Measurements from ENCODE around the gene CFAP54.

Gene CFAP54

DNA sequence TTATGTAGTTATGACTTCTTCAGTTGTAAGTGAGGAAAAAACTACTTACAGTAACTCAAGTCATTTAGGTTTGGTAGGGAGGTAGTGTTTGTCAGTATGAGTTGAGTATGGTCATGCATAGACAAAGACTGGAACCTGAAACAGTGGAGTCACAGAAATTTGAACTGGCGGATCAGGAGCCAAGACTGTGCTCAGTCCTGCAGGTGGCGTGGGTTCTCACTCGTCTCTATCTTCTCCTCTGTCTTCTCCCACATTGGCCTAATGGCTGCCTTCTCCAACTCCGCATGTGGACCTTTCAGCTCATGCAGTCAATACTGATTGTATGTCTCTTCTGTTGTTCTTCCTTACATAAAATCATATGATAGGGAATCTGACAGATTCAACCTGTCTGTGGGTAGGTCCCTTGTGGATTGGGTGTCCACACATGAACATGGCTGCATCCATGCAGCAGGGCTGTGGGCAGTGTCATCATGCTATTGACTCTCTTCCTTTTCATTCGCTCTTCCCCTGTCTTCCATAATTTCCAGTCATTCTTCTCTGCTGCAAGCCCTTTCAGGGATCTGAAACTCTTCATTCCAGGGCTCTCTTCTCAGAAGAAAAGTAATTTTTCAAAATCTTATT, 338.9 kb downstream of the CFAP54 start:
- no peak for DNase-seq (ENCODE audit: low read depth)

DNA sequence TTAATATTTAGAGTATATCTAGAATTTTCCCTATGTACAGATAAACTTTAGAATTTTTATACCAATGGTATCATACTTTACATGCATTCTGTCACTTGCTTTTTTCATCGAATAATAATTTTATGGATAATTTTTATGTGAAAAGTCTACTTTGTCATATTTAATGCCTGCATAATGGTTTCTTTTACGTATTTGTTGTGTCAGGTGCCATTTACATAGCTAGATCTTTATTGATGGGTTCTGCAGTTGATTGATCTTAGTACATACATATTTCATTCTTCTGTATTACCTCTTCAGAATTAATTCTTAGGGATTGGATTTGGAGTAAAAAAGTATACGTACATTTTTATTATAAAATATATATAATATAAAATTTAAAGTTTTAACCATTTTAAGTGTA, 340.0 kb downstream of the CFAP54 start:
- DNase-seq (ENCODE audit: low read depth): no peak

DNA sequence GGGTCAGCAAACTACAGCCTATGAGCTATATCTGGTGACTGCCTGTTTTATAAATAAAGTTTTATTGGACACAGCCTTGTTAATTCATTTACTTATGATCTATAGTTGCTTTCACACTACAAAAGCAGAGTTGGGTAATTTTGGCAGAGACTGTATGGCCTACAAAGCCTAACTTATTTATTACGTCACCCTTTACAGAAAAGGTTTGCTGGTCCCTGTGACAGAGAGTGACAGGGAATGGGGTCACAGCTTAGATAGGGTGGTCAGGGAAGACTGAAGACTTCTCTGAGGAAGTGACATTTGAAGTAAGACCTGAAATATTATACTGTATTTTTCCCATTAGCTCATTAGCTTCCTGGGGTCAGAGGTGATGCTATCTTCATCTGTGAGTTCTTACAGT, 342.0 kb downstream of the CFAP54 start:
- no peak for DNase-seq (ENCODE audit: low read depth)

DNA sequence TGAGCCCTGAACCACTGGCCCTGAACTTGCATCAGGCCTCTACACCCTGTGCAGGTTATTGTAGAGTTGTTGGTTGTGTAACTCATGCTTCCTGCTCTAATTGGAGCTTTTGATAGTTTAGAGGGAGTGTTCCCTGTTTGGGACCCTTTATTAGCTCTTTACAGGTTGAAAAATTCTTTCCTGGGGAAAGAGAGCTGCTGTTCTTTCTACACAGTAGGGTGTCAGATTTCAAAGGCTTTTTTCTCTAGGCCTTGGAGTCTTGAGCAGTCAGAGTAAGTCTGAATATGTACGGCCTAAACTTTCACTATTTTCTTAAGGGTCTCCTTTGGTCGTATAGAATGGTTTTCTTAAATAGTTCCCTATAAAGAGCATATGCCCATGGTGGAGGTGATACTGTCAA, 356.9 kb downstream of the CFAP54 start:
- DNase-seq (ENCODE audit: low read depth): no peak

DNA sequence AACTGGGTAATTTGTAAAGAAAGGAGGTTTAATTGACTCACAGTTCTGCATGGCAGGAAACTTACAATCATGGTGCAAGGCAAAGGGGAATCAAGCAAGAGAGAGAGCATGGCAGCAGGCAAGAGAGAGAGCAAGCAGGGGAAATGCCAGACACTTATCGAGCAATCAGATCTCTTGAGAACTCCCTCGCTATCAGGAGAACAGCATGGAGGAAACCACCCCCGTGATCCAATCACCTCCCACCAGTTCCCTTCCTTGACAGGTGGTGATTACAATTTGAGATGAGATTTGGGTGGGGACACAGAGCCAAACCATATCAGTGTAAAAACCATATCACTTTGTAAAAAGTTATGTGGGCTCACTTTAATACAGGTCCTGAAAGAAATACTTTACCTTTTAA, 361.3 kb downstream of the CFAP54 start:
- no peak for DNase-seq (ENCODE audit: low read depth)

DNA sequence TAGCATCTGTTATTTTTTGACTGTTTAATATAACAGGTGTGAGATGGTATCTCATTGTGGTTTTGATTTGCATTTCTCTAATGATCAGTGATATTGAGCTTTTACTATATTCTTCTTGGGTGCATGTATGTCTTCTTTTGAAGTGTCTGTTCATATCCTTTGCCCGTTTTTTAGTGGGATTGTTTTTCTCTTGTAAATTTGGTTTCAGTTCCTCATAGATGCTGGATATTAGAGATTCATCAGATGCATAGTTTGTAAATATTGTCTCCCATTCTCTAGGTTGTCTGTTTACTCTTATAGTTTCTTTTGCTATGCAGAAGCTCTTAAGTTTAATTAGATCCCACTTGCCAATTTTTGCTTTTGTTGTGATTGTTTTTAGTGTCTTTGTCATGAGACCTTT, 368.8 kb downstream of the CFAP54 start:
- no peak for DNase-seq (ENCODE audit: low read depth)

DNA sequence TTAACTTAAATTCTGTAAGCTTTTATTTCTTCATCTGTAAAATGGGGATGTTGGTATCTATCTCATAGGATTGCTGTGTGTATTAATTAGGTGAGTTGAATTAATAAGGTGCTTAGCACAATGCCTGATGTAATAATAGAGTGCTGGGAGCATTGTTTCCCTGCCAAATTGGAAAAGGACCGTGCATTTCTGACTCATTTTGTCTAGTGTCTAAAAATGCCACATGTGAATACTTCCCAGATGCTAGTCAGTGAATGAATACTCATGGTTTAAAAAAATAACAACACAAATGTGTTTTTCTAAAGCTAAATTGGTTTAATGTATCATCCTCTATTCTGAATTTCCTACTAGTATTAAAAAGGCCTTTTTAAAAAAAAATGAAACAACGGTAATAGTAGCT, 372.3 kb downstream of the CFAP54 start:
- no peak for DNase-seq (ENCODE audit: low read depth)

DNA sequence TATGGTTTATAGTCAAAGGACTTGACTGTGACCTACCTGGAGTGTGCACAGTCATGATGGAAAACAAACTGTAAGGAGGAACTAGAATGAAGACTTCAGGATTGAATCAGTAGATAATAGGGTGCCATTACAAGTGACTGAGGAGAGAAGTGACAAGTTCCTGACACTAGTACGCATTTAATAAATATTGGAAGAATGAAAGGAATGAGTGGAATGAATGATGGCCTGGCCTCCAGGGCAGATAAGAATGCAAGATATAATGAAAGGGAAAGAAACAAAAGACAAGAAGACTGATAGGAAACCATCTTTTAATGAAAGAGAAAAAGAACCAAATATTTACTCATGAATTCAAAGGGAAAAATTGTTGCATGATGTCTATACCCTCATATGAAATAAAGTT, 372.9 kb downstream of the CFAP54 start:
- DNase-seq (ENCODE audit: low read depth): no peak

DNA sequence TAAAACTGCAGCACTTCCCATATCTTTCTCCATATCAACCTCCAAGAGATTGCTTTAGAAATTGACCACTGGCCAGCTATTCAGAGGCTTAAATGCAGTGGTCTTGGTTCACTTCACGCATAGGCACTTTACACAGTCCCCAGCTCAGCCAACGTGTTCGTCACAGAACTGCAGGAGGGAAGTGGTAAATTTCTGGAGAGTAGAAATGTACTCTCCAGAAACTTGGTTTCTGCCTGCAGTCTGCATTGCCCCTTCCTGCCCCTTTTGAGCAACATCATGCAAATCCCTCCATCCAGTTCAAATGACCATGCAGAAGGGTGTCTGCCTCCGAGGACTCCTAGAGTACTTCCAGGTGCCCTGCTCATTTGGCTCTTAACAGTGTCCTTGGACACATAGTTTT, 375.0 kb downstream of the CFAP54 start:
- no peak for DNase-seq (ENCODE audit: low read depth)

DNA sequence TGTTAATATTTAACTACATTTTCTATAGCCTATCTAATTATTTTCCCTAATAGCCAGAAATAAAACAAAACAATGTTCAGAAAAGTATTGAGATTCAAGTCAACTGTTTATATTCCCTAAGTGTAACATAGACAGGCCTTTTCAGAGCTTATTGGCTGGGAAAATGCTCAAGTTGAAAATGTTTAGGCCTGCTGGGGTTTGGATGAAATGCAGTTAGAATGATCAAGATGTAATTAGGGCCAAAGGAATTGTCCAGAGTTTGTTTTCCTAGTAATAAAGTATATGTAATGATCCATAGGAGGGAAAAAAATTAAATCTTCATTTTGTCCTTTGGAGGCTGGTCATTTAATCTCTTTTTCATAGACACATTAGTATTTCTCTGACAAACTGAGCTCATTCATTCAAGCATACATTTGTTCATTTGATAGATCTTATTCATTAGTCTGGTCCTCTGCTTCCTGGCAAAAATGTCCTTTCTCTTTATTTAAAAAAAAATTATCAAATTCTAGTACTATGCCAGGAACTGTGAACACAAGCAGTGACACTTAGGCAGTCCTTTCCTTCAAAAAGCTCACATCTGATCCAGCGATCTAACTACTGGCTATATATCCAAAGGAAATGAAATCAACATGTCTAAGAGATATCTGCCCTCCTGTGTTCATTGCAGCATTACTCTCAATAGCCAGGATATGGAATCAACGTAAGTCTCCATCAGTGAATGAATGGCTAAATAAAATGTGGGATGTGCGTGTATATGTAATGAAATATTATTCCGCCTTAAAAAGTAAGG, 377.6 kb downstream of the CFAP54 start:
- DNase-seq (ENCODE audit: low read depth): no peak

DNA sequence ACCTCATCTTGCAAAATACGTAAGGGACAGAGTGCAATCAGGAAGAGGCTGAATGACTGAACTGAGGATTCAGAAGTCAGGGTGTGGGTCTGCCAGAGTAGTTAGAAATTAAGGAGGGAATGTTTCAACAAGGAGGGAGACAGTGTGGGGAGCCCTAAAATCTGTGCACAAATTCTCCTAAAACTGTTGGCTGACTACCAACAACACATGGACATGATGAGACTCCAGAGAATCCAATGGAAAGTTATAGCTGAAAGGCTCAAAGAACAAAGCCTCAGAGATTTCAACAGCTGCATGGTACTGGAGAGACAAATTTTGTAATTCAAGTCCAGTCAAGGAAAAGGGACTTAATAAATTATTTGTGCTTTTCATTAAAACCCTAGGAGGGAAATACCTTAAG, 381.6 kb downstream of the CFAP54 start:
- DNase-seq (ENCODE audit: low read depth): no peak

DNA sequence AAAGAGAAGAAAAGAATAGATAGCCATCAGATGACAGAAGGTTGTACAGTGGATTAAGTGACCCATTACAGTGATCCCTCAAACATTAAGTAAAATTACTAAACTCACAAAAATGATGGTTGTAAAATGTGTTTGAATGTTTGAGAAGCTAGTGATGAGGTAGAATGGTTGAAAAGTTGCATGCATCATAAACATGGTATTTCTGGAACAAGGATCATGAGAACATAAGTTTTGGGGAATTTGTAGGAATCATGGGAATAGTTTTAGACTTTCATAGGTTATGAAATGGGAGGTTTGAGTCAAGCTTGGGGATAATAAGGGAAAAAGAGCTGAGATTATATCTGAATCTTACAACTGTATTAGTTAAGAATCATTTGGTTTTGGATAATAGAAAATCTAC, 383.6 kb downstream of the CFAP54 start:
- DNase-seq (ENCODE audit: low read depth): no peak

DNA sequence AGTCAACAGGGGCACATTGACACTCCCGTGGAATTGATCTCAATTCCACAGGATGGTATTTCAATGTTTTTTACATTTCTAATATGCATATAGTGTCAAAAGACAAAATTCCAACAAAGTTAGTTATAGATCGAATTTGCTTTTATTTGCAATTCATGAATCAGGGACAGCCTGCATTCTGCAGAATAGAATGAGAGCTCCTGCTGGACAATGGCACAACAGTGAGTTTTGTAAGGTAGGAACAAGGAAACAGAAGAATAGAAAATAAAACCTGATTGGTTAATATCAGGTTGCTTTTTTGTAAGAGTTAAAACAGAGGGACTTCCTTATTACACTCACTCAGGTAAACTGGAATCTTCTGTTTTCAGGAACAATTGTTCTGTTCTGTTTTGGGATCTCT, 384.8 kb downstream of the CFAP54 start:
- no peak for DNase-seq (ENCODE audit: low read depth)

DNA sequence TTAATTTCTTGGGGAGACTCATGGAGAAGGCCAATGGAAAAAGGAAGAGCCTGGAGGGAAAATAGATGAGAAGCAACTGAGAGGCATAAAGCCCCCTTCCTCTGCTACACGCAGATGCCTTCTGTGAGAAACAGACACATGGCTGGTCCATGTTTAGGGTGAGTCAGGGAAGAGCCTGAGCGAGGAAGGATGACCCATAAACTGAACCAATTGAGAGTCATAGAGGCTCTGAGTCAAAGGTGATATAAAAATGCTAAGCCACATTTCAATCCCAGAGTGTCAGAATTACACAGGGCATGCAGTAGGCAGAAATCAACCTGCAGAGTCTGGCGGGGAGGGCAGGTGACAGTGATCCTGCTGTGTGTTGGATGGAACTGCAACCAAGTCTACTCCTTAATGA, 387.6 kb downstream of the CFAP54 start:
- no peak for DNase-seq (ENCODE audit: low read depth)

DNA sequence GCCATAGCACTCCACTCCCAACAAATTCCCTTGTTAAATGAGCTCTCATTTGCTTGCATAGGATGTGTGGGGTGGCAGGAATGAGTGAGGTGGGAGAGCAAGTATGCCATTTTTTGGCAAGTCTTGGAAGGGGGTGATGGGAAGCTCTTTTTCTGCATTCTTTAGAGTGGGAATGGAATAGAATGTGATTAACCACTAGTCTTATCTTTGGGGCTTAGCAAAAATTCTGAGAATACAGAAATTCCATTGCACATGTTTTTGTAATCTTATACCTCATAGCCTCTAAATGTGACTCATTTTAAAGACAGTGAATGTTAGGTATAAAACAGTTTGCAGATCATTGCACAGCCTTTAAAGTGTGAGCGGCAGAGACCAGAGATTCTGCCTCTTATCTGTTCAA, 389.3 kb downstream of the CFAP54 start:
- no peak for DNase-seq (ENCODE audit: low read depth)

DNA sequence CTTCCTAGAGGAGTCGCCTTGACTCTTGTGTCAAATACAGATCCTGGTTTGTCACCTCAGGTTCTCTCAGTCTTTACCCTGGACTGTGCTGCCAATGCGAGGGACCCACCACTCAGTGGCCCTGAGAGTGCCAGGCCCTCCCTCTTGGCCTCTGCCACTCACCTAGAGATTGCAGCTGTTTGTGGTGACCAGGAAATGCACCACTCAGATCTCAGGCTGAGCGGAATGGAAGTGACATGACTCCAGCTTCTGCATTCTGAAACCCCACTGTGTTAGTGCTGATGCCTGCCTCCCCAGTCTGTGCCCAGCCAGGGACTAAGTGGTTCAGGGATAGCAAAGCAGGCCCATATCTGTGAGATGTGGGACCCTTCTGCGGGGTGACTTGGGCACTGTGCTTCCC, 389.9 kb downstream of the CFAP54 start:
- no peak for DNase-seq (ENCODE audit: low read depth)

DNA sequence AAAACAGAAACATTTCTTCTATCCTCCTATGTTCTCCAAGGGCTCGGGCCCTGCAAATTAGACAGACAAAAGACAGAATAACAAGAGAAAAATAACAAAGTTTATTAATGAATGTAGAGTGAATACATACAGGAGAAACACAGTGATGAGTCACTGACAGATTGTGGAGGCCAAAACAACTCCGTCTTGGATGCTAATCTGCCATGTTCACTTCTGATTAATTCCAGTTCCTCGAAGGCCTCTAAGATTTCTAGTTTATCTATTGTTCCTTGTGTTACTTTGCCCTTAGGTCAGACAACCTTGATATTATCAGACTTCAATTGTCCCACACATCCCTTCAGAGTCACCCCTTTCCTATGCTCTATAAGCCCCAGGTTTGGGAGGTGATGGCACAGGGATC, 390.8 kb downstream of the CFAP54 start:
- no peak for DNase-seq (ENCODE audit: low read depth)

DNA sequence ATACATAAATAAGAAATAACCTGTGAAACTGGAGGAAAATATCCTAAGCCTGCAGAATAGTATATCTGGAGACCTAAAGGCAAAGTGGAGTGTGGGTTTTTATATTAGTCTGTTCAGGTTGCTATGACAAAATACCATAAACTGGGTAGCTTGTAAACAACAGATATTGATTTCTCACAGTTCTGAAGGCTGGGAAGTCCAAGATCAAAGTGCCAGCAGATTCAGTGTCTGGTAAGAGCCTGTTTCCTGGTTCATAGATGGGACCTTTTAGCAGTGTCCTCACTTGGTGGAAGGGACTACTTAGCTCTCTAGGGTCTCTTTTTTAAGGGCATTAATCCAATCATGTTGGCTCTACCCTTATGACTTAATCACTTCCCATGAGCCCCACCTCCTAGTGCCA, 392.2 kb downstream of the CFAP54 start:
- DNase-seq (ENCODE audit: low read depth): no peak

DNA sequence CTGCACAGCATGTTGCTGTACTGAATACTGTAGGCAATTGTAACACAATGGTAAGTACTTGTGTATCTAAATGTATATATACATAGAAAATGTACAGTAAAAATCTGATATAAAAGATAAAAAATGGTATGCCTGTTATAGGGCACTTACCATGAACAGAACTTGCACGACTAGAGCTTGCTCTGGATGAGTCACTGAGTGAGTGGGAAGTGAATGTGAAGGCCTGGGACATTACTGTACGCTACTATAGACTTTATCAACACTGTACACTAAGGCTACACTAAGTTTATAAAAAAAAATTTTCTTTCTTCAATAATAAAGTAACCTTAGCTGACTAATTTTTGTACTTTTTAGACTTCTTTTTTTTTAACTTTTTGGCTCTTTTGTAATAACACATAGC, 393.5 kb downstream of the CFAP54 start:
- no peak for DNase-seq (ENCODE audit: low read depth)

DNA sequence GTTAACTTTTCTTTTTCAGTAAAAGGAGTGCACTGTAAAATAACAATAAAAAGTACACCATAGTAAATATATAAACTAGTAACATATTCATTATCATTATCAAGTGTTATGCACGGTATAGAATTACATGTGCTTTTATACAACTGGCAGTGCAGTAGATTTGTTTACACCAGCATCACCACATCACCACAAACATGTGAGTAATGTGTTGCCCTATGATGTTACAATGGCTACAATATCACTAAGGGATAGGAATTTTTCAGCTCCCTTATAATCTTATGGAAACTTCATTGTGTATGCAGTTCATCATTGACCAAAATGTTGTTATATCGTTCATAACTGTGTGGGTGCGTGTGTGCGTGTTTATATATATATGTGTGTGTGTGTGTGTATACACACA, 394.2 kb downstream of the CFAP54 start:
- no peak for DNase-seq (ENCODE audit: low read depth)

DNA sequence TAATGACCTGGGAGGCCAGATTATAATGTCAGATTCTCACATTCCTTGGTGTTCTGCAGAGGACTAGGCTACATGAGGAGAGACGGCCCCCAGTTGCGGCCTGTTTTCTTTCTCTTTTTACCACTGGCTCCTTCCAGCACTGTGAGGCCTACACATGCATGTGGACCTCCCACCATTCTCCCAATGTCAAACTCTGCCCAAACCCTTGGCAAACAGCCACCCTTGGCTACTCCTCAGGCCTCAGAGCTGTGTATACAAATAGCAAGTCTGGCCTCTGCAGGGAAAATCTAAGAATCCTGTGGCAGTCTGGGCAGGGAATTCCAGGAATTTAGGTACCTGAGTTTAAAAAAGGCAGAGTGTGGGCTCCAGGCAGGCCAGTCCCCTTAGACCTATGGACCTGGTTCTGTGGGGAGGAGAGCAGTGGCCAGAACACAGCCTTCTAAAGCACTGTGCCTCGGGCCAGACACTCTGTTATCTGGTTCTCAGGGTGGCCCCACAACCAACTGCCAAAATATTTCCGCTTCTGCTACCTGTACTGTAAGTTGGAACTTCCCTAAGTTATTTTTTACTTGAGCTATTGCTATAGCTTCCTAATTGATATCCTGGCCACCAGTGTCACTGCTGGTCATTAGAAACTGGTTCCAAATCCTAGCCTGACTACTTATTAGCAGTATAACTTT, 397.8 kb downstream of the CFAP54 start:
- DNase-seq (ENCODE audit: low read depth): no peak

DNA sequence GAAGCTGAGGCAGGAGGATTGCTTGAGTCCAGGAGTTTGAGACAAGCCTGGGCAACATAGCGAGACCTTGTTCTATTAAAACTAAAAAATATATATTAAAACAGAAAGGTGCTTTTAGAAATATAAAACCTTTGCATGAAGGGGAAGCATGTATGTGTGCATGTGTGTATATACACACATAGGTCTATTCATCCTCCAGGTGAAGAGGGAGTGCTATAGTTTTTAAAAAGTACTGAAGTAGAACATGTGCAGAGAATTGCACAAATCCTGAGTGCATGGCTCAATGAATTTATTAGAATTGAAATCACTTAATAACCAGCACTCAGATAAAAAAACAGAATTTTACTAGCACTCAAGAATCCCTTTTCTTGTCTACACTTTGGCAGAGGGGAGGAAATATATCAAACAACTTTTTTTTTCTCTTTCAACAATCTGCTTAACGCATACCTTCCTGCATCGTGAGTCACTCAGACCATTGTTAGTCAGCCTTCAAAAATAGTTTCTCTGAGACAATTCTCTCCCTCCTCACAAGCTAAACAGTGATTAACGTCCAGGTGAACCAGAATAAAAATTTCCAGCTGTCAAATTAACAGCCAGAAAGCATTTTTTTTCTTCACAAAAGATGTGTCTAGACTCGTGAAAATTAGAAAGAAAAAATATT, 400.0 kb downstream of the CFAP54 start:
- DNase-seq (ENCODE audit: low read depth): no peak

DNA sequence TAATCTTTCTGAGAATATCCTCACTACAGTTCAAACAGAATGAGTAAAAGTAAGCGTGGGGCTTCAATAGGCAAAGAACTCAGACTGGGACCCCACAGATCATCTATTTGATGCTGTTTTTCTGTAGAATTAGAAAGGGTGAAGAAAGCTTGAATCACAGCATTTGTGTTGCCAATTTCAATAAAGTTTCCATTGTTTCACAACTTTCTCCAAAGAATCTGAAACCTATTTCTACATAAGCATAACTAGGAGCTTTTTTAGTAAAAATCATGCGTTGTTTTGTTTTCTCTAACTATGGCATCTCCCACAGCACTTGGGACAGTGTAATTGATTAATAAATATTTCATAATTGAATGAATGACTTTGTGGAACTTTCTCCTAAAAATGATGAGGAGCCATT, 401.0 kb downstream of the CFAP54 start:
- no peak for DNase-seq (ENCODE audit: low read depth)

All from stimulated activated CD8-positive, alpha-beta memory T cell treated with anti-CD3 and anti-CD28 coated beads, Interleukin-12 subunit alpha, Interleukin-12 subunit beta, amount 100 ng/mL, for 1 hour (primary cell).